LHCN-M2 (cell line): ENCODE data around the gene STK10. TPM values are rescaled to one million over a fixed set of nuclear protein-coding genes. Genes with fewer than 3 reads are reported as not detected.
A peak's percentile ranks its signal among the peaks of the same experiment; 100 is the strongest.

ENCODE experiments used
- DNase-seq: peaks from one replicate; pipeline ENCODE4 v3.0.0-alpha.2; 2012; ENCODE audit warnings: low read depth
- total RNA-seq: library from RNA; depleted of rRNA; stranded (reverse); fragments of >200 nt; gene quantifications from 2 replicates; pipeline ENCODE4 v1.2.3, GENCODE V29; 2014

Gene STK10
- total RNA-seq, 1 experiment from 2014 or later, result 15.9 TPM

DNA sequence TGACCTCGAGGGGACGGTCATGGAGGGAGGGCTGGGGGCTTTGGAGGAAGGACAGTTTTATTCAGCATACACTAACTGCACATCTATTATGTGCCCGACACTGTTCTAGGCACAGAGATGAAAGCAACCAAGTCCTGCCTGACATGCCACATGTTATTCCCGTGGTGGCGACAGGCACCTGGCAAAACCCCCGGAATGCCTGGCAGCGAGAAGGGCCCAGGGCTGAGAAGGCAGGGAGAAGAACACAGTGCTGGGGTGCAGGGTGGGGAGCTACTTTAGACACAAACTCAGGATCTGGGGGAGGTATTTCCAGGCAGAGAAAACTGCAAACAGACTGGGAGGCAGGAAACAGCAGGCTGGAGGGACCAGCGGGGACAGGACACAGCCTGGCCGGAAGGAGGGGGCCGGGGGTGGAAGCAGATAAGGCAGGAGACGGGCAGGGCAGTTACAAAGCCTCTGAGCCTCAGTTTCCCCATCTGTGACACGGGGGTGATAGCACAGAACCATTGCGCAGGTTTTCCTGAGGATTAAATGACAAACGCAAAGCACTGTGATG is 77.7 kb downstream of the STK10 start:
- no peak for DNase-seq

DNA sequence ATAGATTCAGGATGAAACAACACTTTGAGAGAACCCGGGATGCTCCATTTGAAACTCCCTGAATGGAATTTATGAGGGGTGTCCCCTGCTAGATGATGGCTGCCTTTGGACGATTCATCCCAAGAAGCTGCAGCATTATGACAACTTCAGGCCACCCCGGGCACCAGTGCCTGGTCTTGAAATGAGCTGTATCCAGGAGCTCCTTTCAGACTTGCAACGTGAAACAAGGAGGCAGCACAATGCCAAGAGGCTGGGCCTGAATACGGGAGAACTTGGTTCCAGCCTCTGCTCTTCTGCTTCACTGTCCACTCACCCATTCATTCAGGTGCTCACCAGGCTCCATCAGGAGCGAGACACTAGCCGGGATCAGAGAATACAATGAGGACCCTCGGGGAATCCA is 78.3 kb downstream of the STK10 start:
- DNase-seq, result no peak

DNA sequence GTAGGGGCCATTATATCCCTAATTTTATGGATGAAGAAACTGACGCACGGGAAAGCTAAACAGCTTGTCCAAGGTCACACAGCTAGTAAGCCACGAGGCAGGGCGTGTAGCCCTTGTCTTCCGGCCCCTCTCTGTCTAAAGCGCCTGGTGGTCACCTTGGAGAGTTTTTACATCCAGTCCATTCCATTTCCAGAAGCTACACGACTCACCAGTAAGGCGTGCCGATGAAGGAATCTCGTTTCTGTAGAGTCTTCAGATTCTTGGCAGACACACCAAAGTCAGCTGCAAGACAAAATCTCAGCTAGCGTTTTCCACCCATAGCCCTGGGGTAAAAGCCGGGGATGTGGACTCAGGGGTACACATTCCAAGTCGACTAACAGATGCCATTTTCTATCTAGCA is 80.5 kb downstream of the STK10 start:
- DNase-seq, result peak; percentile 79

DNA sequence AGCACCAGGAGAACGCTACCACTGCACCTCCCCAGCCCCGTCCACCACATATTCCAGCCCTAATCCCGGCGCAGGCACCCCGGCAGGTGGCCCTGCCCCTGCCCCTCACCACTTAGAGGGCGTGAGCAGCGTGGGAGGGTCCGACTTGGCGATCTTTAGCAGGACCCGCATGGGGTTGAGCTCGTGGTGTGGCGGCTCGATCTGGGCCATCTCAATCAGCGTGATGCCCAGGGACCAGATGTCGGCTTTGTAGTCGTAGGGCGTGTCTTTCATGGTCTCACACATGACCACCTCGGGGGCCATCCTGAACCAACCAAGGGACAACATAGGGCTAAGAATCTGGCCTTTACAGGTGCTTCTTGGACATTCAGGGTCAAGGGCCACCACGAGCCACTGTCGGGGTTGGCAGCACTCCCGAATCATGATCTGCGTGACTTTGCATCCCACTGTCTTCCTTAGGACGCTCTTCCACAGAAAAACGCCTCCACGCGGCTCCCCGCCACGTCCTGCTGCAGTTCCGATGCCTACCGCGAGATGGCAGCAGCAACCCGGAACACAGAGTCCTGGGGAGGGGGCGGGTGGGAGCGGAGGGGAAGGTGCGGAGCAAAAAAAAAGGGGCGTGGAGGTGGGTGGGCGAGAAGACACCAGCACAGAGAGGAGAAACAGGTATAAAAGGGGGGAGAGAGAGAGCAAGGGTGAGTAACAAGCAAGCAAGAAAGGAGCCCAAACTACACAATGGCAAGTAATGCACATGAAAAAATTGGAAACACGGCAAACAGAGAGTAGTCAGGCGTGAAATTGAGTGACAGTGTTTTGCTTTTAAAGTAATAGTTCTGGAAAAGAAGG is 81.3 kb downstream of the STK10 start:
- peak; percentile 40 for DNase-seq

DNA sequence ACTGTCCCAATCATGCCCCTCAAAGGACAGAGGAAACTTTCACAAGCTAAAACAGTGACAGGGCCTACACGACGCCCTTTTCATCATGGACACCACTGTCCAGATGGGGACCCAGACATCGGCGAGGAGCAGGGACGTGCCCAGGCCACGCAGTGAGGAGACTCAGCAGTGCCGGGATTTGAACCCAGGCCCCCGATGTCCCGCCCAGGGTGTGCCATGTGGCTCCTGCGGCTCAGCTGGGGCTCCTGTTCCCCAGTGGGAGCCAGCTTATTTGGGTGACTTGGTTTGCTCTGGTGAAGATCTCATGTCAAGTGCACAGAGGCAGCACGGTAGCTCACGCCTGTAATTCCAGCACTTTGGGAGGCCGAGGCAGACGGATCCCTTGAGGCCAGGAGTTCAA is 82.2 kb downstream of the STK10 start:
- no peak for DNase-seq

DNA sequence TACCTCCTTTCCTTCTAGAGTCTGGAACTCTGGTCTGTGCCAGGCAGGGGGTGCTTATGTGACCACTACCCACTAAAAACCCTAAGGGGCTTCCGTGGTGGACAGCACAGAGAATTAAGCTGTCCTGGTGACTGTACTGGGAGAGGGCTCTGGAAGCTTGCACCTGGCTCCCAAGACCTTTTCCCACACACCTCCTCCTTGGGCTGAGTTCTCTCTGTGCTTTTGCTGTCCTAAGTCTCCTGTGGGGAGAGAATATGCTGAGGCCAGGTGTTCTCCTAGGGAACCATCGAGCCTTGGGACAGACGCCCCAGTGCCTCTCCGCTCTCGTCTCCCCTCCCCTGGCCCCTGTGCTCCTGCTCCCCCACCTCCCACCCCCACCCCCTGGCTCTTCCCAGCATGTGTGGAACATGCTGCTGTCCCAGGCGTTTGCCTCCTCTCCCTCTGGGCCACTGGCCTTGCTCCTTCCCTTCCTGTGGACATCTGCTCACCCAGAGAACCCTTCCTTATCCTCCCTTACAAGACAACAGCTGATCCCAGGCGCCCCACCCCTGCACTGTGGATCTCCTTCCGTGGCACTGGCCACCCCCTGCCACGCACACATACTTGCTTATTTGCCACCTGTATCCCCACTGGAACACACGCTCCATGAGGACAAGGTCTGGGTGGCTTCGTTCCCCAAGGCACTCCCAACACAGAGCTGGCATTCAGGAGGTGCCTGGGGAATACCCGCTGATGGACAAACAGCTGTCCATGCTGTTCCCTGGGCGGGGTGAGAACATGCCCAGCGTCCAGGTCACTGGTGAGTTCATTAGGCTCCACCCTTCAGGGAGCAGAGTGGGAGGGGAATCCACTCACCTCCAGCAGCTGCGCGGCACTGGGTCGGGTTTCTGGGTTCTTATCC is 83.0 kb downstream of the STK10 start:
- DNase-seq, result peak; percentile 86

DNA sequence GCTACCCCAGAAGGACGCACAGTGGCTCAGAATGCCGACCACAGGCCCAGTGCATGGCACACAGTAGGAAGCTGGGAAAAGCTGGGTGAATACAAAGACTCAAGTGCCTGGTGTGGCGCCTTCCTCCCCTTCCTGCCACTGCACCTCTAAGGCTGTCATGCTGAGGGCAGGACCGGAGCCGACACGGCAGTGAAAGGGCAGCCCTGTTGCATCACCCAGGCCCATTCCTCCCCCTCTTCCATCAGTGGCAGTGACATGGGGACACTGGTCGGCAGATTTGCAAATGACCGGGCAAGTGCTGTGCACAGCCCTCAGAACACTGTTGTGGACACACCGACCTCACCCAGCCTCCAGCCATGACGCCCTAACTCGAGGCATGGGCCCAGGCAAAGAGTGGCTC is 84.0 kb downstream of the STK10 start:
- DNase-seq, result no peak

DNA sequence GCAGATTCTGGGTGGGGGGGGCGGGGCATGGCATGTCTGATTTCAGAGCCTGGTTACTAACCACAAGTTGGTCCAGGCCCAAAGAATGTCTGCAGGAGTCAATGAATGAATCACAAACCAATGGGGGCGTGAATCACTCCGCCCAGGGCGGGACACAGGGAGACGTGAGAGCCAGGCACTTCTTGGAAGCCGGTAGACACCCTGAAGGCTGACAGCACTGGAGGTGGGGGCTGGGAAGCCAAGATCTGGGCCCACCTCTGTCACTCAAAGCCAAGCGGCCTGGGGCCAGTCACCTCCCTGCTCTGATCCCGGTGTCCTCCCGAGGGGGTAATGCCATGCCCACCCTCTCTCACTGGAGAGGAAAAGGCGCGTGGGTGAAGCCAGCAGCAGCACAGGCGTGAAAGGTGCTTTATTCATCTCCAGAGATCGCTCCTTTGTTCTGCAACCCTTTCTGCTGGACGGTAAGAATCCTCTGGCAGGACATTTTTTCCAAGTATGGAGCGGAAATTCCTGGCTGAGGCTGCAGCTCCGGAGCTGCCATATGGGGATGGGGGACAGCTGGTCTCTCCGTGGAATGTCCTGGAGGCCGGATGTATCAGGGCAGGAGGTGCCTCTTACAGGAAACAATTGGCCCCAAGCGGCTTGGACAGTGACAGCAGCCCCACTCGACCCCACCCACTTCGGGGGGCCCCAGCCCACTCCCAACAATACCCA is 85.0 kb downstream of the STK10 start:
- DNase-seq, result peak; percentile 97

DNA sequence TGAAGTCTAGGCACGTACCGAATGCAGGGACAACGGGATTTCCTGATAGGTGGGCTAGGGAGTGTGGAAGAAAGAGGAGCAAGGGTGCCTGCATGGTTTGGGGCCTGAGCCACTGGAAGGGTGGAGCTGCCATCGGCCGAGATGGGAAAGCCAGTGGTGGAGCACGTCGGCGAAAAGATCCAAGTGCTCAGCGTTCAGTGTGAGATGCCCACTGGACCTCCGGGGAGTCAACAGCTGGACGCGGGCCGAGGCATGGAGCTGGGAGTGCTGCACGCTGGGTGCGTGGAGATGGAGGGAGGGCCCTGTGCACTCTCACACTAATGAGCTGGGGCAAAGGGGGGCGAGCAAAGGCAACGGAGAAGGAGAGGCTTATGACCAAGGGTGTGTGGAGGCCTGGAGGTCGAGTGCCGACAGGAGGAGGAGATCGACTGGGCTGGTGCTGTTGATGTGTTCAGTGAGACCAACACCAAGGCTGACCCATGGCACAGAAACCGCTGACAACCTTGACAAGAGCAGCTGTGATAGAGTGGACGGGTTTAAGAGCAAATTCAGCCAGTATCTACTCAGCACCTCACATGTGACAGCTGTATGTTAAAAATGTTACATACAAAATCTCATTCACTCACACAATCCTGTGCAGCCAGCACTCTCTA is 85.7 kb downstream of the STK10 start:
- DNase-seq, result peak; percentile 75

DNA sequence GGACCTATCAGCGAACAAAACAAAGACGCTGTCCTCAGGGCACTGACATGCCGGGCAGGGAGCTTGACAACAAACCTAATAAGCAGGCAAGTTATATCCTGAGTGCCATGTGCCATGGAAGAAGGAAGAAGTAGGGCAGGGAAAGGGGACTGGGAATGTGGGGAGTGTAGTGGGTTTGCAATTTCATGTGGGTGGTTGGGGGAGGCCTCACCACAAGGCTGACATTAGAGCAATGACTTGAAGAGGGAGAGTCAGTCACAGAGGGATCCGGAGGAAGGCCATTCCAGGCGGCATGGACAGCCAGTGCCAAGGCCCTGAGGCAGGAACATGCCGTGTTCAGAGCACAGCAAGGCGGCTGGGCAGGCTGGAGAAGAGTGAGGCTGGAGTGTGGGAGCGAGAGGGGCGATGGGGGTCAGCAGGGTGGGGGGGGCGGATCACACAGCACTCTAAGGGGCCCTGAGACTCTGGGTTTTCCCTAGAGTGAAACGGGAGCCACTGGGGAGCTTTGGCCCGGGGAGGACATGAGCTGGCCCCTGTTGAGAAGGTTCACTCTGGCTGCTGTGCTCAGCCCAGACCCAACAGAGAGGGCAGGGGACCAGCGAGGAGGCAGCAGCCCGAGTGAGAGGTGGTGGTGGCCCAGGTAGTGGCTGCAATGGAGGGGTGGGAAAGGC is 86.3 kb downstream of the STK10 start:
- no peak for DNase-seq

DNA sequence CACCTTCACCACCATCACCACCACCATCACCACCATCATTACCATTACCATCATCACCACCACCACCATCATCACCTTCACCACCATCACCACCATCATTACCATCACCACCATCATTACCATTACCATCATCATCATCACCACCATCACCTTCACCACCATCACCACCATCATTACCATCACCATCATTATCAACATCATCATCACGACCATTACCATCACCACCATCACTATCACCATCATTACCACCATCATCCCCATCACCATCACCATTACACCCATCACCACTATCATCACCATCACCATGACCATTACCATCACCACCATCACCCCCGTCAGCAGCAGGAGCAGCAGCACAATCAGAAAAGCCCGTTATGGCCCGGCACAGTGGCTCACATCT is 89.1 kb downstream of the STK10 start:
- DNase-seq, result no peak

DNA sequence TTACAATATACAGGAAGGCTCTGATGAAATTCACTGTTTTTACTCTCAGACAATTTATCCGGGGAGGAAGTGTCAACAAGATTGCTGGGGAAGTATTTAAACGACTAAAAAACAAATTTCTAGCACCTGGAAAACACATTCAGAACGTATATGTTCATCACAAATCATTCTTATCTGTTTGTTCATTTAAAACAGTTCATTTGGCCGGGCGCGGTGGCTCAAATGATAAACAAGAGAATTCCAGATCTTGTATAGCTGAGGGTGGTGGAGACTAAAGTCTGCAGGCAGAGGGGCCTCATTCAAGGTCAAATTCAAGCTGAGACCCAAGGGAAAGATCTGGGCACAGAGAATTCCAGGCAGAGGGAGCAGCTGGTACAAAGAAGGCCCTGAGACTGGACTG is 90.0 kb downstream of the STK10 start:
- no peak for DNase-seq

DNA sequence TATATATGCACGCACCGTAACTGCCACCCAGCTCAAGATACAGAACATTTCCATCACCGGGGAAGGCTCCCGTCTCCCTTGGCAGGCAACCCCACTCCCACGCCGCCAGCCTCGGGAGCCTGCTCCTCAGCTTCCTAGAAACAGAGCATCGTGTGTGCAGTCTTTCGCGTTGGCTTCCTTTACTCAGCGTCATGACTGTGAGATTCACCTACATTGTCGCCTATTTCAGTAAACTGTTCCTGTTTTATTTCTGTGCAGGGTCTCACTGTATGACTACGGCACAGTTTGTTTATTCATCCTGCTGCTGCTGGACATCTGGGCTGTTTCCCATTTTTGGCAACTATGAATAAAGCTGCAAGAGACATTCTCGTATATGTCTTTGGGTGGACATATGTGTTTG is 90.7 kb downstream of the STK10 start:
- DNase-seq, result no peak

DNA sequence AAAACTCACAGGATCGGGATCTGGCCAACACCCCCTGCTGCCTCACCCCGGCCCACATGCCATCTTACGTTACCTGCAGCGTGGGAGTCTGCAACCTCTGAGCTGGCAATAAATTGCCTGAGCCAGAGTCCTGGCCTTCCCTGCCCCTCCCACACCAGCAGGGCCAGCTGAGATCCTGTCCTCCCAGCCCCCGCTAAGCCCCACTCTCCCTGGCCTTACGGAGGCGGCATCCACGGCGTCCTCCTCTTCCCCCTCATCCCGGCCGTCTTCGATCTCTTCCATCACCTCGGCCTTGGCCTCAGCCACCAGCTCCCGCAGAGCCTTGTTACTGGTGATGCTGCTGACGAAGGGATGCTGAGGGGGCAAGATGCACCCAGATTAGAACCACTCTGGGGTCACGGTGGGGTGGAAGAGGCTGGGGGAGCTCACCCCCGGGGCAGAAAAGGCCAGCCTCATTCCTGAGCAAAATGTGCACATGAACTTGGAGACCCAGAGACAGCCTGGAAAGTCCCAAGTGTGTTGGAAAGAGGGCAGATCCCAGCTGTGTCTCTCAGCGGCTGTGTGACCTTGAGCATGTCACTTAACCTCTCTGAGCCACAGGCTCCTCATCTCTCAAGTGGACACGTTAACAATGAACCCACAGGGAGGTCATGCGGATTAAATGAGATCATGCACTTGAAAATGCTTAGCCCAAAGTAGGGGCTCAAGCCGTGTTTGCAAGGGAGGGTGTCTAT is 91.7 kb downstream of the STK10 start:
- DNase-seq, result no peak

DNA sequence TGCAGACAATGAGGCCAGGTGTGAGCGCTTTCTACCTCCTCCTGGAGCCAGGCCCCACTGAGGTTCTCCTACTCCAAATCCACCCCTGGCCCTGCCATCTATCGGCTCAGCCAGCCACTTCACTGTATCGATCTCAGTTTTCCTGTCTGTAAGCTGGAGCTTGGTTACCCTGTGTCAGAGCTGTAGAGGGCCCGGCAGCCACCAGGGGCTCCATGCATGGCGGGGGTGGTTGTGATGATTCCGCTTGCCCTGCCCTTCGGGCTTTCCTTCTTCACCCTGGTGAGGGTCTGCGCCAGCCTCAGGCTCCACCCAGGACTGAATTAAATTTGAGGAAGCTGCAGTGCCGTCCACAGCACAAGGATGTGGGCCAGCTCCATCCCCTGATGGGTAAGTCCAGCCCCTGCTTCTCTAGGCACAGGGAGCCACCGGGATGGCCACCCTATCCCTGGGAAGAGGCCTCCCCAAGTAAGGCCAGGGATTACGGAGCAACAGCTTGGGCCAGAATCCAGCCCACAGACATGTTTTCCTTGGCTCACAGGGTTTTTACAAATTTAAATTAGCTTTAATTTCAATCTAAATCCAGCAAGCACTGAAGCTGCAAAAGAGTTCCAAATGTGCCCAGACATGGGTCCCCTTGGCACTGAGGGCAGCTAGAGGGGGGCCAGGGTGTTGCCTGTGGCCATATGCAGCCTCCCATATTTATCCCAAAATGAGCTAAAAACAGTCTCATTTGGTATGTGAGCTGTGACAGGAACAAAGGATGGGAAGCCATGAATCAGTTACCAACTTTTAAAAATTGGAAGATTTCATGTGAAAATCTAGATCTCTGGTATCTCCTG is 92.4 kb downstream of the STK10 start:
- DNase-seq, result no peak

DNA sequence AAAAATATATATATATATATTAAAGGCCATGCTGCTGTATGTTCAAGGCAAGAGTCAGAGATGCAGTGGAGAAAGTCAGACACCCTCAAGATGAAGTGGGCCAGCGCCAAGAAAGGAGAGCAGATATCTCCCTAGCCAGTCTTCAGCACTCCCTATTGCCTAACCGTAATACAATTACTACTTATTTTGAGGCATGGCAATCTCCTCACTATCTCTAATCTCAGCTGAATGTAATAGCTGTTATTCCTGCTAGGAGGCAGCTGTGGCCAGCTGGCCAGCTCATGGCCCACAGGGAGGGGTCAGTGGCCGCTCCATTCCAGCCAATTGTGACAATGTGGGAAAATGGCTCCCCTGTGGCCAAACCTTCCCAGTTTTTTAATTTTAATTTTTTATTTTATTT is 94.1 kb downstream of the STK10 start:
- DNase-seq, result no peak

DNA sequence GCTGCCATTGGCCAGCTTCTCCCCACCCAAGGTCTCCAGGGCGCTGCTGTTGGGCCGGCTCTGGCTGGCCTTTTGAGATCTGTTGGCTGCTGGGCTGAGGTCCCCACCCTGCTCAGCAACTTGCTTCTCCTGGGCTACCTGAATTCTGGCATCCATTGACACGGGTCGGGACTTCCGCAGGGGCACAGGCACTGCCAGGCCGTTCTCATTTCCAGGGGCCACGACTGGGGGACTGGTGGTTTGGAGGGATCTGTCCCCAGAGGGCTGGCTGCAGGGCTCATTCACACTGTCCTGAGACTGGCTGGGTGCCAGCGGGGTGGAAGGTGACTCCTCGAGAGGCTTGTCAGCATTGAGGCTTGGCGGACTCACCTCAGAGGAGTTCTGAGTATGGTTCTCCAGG is 94.5 kb downstream of the STK10 start:
- DNase-seq, result no peak

DNA sequence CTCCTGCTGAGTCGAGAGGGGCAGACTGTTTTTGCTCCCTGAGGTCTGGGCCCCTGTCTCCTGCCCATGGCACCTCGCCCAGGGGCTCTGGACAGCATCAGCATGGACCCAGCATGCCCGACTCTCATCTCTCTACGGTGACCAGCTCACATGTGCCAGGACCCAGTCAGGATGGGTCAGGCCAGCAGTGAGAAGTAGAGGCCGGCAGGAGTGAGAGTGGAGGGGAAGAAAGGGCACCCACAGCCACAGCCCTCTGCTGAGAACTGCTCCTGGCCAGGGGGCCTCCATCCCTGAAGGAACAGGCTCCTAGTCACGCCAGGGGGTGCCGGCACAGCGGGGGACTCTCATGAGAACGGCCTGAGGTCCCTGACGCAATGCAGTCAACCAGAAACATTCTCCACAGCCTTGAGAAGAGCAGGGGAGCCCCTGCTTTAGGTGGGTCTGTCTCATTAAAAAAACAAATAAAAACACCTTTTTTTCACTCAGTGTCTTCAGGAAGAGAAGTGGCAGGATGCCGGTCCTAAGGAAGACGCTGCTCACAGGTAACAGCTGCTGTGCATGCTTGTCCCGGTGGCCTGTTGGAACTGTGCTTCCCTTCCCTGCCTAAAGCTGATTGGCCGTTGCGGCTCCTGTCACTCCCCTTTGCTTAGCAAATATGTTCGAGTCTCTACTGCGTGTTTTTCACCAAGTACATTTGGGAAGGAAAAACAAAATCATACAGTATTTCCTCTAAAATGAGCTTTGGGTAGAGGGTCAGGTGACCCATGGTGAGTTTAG is 95.9 kb downstream of the STK10 start:
- DNase-seq, result no peak
